ENCODE data around the gene CCDC12.

The CCDC12 gene

DNA sequence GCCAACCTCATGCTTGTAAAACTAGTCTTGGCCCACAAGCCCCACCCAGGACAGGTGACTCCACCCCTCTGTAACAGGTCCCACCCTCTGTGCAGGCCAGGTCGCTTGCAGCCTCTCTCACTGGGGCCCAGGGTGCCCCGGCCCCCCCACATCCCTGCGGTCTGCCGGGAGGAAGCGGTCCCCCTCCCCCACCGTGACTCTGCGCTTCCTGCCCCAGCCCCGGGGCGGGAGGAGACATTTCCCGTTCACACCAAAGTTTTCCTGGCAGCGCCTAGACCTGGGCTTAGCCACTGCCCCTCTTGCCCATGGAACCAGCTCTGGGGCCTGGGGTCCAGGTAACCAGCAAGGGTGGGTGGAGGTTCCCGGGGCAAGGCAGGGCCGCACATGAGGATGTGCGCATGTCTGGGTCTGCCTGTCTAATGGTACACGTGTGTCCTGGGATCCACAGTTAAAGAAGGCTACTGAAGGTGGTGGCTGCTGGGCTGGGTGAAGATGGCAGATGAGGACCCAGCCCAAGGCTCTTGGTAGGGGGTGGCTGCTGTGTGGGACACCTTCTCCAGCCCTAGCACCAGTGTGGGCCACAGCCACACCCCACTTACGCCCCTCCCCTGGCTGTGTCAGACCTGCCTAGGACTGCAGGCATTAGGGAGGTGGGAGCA, 11.3 kb upstream of the CCDC12 start:
- Histone ChIP-seq H3K9ac (ENCODE audit: insufficient read length, low read depth) (no peak overlapping the region), H3K36me3 (ENCODE audit: insufficient read depth, insufficient read length, low read length) (peaks cover 8% of the 10 kb centered on the region), H3K4me1 (ENCODE audit: insufficient read depth, insufficient read length) (peaks cover 18% of the 10 kb centered on the region), H3K9me3 (ENCODE audit: insufficient read depth, low read length) (no peaks in the 10 kb centered on the region), H3K27me3 (ENCODE audit: insufficient read depth, insufficient read length) (no peaks in the 10 kb centered on the region), H3K4me3 (ENCODE audit: insufficient read length, low read depth) (no peak overlapping the region)
- DNase-seq (ENCODE audit: low read depth, low spot score), result no peak
- TF ChIP-seq YY1 (IDR thresholded peaks at IDR 0.05; ENCODE audit: insufficient read depth, insufficient read length), result no peak
- no peak for TF ChIP-seq ZNF274 (IDR thresholded peaks at IDR 0.05; ENCODE audit: low read depth, low read length)
- TF ChIP-seq SUZ12 (IDR thresholded peaks at IDR 0.05; ENCODE audit: extremely low read depth, insufficient read depth, insufficient read length), result no peak

- no peak overlapping the region for H3K4me3 ChIP-seq (ENCODE audit: insufficient read length, low read depth)
- TF ChIP-seq SUZ12 (IDR thresholded peaks at IDR 0.05; ENCODE audit: extremely low read depth, insufficient read depth, insufficient read length), result no peak
- no peak overlapping the region for H3K9ac ChIP-seq (ENCODE audit: insufficient read length, low read depth)
Observed at GRCh38 chr3:46987319-46987742, 10.8 kb upstream of the CCDC12 start.

DNA sequence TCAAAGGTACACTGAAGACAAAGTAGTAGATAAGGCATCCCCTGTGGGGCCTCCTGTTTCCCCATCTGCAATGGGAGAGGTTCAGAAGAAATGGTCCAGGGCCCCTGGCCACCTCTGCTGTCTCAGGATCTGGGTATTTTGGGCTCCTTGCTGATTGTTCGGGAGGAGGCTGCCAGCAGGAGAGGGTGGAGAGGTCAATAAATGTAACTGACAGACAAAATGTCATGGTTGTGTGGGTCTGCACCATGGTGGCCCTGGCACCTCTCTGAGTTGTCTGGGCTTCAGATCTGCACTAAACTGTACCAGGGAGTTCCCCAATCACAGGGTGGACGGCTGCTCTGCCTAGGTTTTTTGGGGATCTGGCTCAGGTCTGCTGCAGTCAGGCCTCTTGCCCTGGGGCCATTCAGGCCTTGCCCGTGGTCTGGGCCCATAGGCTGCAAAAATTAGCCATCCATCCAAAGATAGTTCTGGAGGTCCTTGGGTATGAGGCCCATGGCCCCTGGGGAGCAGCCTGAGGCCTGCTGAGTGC, 10.3 kb upstream of the CCDC12 start:
- Histone ChIP-seq H3K36me3 (ENCODE audit: insufficient read depth, insufficient read length, low read length) (peaks cover 8% of the 10 kb centered on the region), H3K4me1 (ENCODE audit: insufficient read depth, insufficient read length) (peaks cover 21% of the 10 kb centered on the region), H3K9me3 (ENCODE audit: insufficient read depth, low read length) (no peaks in the 10 kb centered on the region), H3K27me3 (ENCODE audit: insufficient read depth, insufficient read length) (no peaks in the 10 kb centered on the region), H3K4me3 (ENCODE audit: insufficient read length, low read depth) (no peak overlapping the region), H3K9ac (ENCODE audit: insufficient read length, low read depth) (no peak overlapping the region)
- DNase-seq (ENCODE audit: low read depth, low spot score), result no peak
- TF ChIP-seq YY1 (IDR thresholded peaks at IDR 0.05; ENCODE audit: insufficient read depth, insufficient read length) (no peak), ZNF274 (IDR thresholded peaks at IDR 0.05; ENCODE audit: low read depth, low read length) (no peak), SUZ12 (IDR thresholded peaks at IDR 0.05; ENCODE audit: extremely low read depth, insufficient read depth, insufficient read length) (no peak)

More at GRCh38 chr3:46987319-46987742, 10.8 kb upstream of the CCDC12 start:
- H3K4me1 ChIP-seq (ENCODE audit: insufficient read depth, insufficient read length), result peaks cover 18% of the 10 kb centered on the region
- DNase-seq (ENCODE audit: low read depth, low spot score), result no peak
- H3K36me3 ChIP-seq (ENCODE audit: insufficient read depth, insufficient read length, low read length), result peaks cover 8% of the 10 kb centered on the region
- no peaks in the 10 kb centered on the region for H3K9me3 ChIP-seq (ENCODE audit: insufficient read depth, low read length)
- H3K27me3 ChIP-seq (ENCODE audit: insufficient read depth, insufficient read length), result no peaks in the 10 kb centered on the region

DNA sequence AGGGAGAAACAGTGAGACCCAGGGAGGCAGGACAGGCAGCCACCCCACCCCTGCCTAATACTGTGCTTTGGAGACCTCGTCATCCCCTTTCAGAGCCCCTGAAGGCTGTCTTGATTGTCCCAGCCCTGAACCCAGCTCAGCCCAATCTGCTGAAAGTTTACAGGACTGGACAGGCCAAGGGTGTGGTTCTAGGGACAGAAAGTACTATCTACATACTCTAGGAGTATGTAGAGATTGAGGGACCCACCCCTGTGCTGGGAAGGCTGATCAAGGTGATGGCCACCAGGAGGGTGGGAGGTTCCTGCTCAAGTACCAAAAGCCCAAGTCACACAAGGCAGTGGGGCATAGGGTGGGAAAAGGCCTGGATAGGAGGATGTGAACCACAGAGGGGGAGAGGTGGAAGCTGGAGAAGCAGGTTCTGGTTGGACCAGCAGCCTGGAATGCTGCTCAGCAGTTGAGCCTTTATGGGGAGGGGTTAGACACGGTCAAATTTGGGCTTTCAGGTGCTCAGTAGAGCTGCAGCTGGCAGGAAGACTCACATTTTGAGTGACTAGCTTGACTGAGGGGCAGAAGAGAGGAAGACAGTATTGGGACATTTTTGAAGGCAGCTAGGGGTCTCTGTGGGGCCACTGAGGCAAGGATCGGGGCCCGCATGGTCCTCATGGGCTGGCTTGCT, 9.6 kb upstream of the CCDC12 start:
- no peak overlapping the region for H3K4me3 ChIP-seq (ENCODE audit: insufficient read length, low read depth)
- no peaks in the 10 kb centered on the region for H3K27me3 ChIP-seq (ENCODE audit: insufficient read depth, insufficient read length)
- H3K9me3 ChIP-seq (ENCODE audit: insufficient read depth, low read length), result no peaks in the 10 kb centered on the region
- peaks cover 26% of the 10 kb centered on the region for H3K4me1 ChIP-seq (ENCODE audit: insufficient read depth, insufficient read length)
- TF ChIP-seq ZNF274 (IDR thresholded peaks at IDR 0.05; ENCODE audit: low read depth, low read length) (no peak), YY1 (IDR thresholded peaks at IDR 0.05; ENCODE audit: insufficient read depth, insufficient read length) (no peak), SUZ12 (IDR thresholded peaks at IDR 0.05; ENCODE audit: extremely low read depth, insufficient read depth, insufficient read length) (no peak)
- H3K36me3 ChIP-seq (ENCODE audit: insufficient read depth, insufficient read length, low read length), result peaks cover 7% of the 10 kb centered on the region
- no peak overlapping the region for H3K9ac ChIP-seq (ENCODE audit: insufficient read length, low read depth)
- no peak for DNase-seq (ENCODE audit: low read depth, low spot score)

DNA sequence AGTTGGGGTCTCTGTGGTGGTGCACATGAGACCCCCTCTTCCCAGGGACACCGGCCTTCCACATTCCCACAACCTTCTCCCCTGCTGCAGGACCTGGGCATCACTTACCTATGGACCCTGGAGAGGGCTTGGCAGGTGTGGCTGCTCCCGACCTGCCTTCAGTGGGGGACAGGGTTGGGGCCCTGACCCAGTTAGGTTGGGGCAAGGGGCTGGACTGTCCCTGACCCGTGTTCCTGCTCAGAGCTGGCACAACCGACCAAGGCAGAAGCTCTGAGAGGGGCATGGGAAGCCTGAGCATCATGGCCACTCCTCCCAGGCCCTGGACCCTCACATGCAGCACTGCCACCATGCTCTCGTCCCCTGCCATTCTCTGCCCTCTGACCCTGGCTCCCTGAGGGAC, 9.0 kb upstream of the CCDC12 start:
- H3K27me3 ChIP-seq (ENCODE audit: insufficient read depth, insufficient read length), result peaks cover 3% of the 10 kb centered on the region
- DNase-seq (ENCODE audit: low read depth, low spot score), result no peak
- no peaks in the 10 kb centered on the region for H3K9me3 ChIP-seq (ENCODE audit: insufficient read depth, low read length)
- H3K4me1 ChIP-seq (ENCODE audit: insufficient read depth, insufficient read length), result peaks cover 28% of the 10 kb centered on the region
- no peak overlapping the region for H3K9ac ChIP-seq (ENCODE audit: insufficient read length, low read depth)
- H3K36me3 ChIP-seq (ENCODE audit: insufficient read depth, insufficient read length, low read length), result peaks cover 4% of the 10 kb centered on the region
- H3K4me3 ChIP-seq (ENCODE audit: insufficient read length, low read depth), result no peak overlapping the region
- TF ChIP-seq YY1 (IDR thresholded peaks at IDR 0.05; ENCODE audit: insufficient read depth, insufficient read length), result no peak
- no peak for TF ChIP-seq ZNF274 (IDR thresholded peaks at IDR 0.05; ENCODE audit: low read depth, low read length)
- TF ChIP-seq SUZ12 (IDR thresholded peaks at IDR 0.05; ENCODE audit: extremely low read depth, insufficient read depth, insufficient read length), result no peak

GRCh38 chr3:46984591-46985459, 8.3 kb upstream of the CCDC12 start:
- TF ChIP-seq SUZ12 (IDR thresholded peaks at IDR 0.05; ENCODE audit: extremely low read depth, insufficient read depth, insufficient read length), result no peak
- TF ChIP-seq YY1 (IDR thresholded peaks at IDR 0.05; ENCODE audit: insufficient read depth, insufficient read length), result no peak
- TF ChIP-seq ZNF274 (IDR thresholded peaks at IDR 0.05; ENCODE audit: low read depth, low read length), result no peak
- Histone ChIP-seq H3K4me1 (ENCODE audit: insufficient read depth, insufficient read length) (peaks cover 30% of the 10 kb centered on the region), H3K4me3 (ENCODE audit: insufficient read length, low read depth) (no peak overlapping the region), H3K9me3 (ENCODE audit: insufficient read depth, low read length) (no peaks in the 10 kb centered on the region), H3K36me3 (ENCODE audit: insufficient read depth, insufficient read length, low read length) (peaks cover 4% of the 10 kb centered on the region), H3K9ac (ENCODE audit: insufficient read length, low read depth) (no peak overlapping the region), H3K27me3 (ENCODE audit: insufficient read depth, insufficient read length) (peaks cover 10% of the 10 kb centered on the region)
- no peak for DNase-seq (ENCODE audit: low read depth, low spot score)

All from NT2/D1 (cell line).